ENCODE measurements around the gene DACT2. TPM values are rescaled to one million over a fixed set of nuclear protein-coding genes. Genes with fewer than 3 reads are reported as not detected.
"Not testable (repeated sequence)": the region's sequence is repeated elsewhere in the genome, so short reads cannot be mapped to it uniquely, and the experiment has no call there.

DACT2 gene
- total RNA-seq, 4 donors from 2014 or later = 0.27 TPM; not detected in 3

DNA sequence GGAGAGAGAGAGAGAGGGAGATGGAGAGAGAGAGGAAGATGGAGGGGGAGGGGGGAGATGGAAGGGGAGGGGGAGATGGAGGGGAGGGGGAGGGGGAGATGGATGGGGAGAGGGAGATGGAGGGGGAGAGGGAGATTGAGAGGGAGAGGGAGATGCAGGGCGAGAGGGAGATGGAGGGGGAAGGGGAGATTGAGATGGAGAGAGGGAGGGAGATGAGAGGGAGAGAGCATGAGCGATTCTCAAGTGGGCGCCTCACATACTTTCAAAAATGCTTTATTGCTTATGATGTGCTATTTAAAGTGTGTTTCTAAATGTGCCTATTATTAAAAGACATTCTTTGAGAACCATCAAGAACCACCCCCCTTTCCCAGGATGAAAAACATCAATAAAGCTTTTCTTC, 43.7 kb upstream of the DACT2 start:
- H3K27me3 ChIP-seq = no peaks in the 10 kb centered on the region
- no peak overlapping the region for H3K27ac ChIP-seq
- intact Hi-C loops (cut with DNase I) = no loop called here
- H3K4me1 ChIP-seq = no peaks in the 10 kb centered on the region
- 59 to 63% methylated on average over 3 of the region's 3 CpGs for WGBS, 2 donors
- DNase-seq = no peak
- H3K9me3 ChIP-seq = no peaks in the 10 kb centered on the region
- H3K36me3 ChIP-seq = no peaks in the 10 kb centered on the region
- no peak for TF ChIP-seq CTCF (IDR thresholded peaks at IDR 0.05)
- no peak for TF ChIP-seq POLR2A (IDR thresholded peaks at IDR 0.05)
- no peak overlapping the region for H3K4me3 ChIP-seq (replicated peaks in 1 of 3)

DNA sequence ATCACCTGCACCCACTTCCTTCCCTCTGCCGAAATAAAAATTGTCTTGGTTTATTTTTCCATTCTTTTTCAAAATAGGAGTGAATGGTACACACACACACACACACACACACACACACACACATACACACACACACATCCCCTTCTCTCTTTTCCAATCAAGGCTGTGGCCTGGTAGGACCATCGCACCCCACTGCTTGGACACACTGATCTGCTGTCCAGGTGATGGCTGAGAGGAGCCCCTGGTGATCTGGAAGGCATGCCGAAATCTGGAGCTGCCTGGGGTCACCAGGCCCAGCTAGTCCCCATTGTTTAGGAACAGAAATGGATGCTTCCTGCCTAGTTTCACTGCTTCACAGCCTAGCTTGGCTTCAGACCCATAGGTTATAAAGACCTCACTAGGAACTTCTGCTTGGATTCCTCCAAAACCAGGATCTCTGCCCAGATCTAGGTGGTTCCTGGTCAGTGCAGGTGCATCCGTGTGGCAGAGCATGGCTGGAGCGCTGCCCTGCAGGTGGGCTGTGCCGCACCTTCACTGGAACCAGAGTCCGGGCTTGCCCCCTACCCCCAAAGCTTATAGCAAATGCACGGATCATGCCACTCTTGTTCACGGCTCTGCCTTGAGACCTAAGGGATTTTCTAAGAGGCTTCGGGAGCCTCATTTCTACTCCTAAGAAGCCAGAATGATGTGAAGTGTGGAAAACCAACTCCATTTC, 42.9 kb upstream of the DACT2 start:
- no peak overlapping the region for H3K27ac ChIP-seq
- H3K9me3 ChIP-seq = no peaks in the 10 kb centered on the region
- intact Hi-C loops (cut with DNase I) = no loop called here
- no peaks in the 10 kb centered on the region for H3K27me3 ChIP-seq
- 91 to 94% methylated on average over 8 to 10 of the region's 10 CpGs for WGBS, 2 donors
- no peaks in the 10 kb centered on the region for H3K36me3 ChIP-seq
- no peak overlapping the region for H3K4me3 ChIP-seq (replicated peaks in 1 of 3)
- no peak for TF ChIP-seq CTCF (IDR thresholded peaks at IDR 0.05)
- no peak for TF ChIP-seq POLR2A (IDR thresholded peaks at IDR 0.05)
- H3K4me1 ChIP-seq = no peaks in the 10 kb centered on the region
- DNase-seq = no peak

DNA sequence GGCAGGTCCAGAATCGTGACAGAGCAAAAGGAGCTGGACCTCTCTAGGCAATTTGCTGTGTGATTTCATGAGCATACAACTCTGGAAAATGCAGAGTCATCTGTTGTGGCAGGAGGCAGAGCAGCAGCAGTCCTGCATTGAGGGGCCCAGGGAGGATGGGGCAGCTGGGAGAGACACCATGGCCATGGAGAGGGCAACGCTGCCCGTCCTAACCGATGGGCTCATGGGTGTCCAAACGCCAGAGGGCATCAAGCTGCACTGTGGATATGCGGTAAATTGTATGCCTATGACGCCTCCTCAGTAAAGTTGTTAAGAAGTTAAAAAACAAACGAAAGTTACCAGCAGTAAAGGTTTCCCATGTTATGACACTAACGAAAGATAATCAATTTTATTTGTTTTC, 42.2 kb upstream of the DACT2 start:
- WGBS, 2 donors = 93 to 95% methylated on average over 9 of the region's 9 CpGs
- intact Hi-C loops (cut with DNase I) = no loop called here
- DNase-seq = no peak

DNA sequence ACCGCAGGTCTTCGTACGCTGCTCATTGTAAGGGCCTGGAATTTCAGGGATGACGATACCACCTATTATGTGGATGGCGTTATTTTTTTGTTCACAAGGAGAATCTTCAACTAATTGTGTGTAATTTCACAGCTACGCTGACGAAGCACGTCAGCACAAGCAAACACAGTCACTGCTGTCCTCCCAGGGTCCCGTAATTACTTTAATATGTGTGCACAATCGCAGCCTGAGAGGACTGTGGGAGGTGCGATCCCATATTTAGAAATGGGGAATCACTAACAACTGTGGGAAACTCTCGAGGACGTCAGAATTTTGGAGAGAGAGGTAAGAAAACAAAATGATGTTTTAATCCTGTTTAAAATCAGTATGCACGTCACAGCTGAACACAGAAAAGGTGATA, 40.2 kb upstream of the DACT2 start:
- no peaks in the 10 kb centered on the region for H3K36me3 ChIP-seq
- DNase-seq = no peak
- peaks cover 0 to 5% of the 10 kb centered on the region in 2 donors for H3K4me1 ChIP-seq
- H3K27me3 ChIP-seq = no peaks in the 10 kb centered on the region
- H3K27ac ChIP-seq = no peak overlapping the region
- no peaks in the 10 kb centered on the region for H3K9me3 ChIP-seq
- intact Hi-C loops (cut with DNase I) = loop anchor here (5.0 kb wide), 1 partner anchor 207 kb away; no protein-coding TSS in a partner anchor
- H3K4me3 ChIP-seq (replicated peaks in 1 of 3) = no peak overlapping the region
- WGBS, 2 donors = 77 to 83% methylated on average over 14 of the region's 14 CpGs
- TF ChIP-seq POLR2A (IDR thresholded peaks at IDR 0.05) = no peak
- TF ChIP-seq CTCF (IDR thresholded peaks at IDR 0.05) = no peak

More for the DNA sequence above, 42.2 kb upstream of the DACT2 start:
- Histone ChIP-seq H3K4me1 (no peaks in the 10 kb centered on the region), H3K4me3 (replicated peaks in 1 of 3) (no peak overlapping the region), H3K27ac (no peak overlapping the region), H3K36me3 (no peaks in the 10 kb centered on the region), H3K27me3 (no peaks in the 10 kb centered on the region), H3K9me3 (no peaks in the 10 kb centered on the region)
- no peak for TF ChIP-seq CTCF (IDR thresholded peaks at IDR 0.05)
- TF ChIP-seq POLR2A (IDR thresholded peaks at IDR 0.05) = no peak

- no peaks in the 10 kb centered on the region for H3K36me3 ChIP-seq
- H3K27me3 ChIP-seq = no peaks in the 10 kb centered on the region
- intact Hi-C loops (cut with DNase I) = loop anchor here (5.0 kb wide), 1 partner anchor 207 kb away; no protein-coding TSS in a partner anchor
- no peak for DNase-seq
- TF ChIP-seq CTCF (IDR thresholded peaks at IDR 0.05) = no peak
- TF ChIP-seq POLR2A (IDR thresholded peaks at IDR 0.05) = no peak
- peaks cover 0 to 5% of the 10 kb centered on the region in 2 donors for H3K4me1 ChIP-seq
- H3K9me3 ChIP-seq = no peaks in the 10 kb centered on the region
- no peak overlapping the region for H3K4me3 ChIP-seq (replicated peaks in 1 of 3)
- H3K27ac ChIP-seq = no peak overlapping the region
- 75 to 90% methylated on average over 10 to 12 of the region's 20 CpGs for WGBS, 2 donors
Observed at GRCh38 chr6:168358842-168359420, 39.4 kb upstream of the DACT2 start.

GRCh38 chr6:168356872-168357271, 37.3 kb upstream of the DACT2 start:
- H3K4me3 ChIP-seq (replicated peaks in 1 of 3); H3K4me1 ChIP-seq; H3K9me3 ChIP-seq; H3K36me3 ChIP-seq; DNase-seq; H3K27me3 ChIP-seq; H3K27ac ChIP-seq: not testable (repeated sequence)
- WGBS, 2 donors = 90% methylated on average over 4 of the region's 20 CpGs; no CpG with 5 or more reads in 1 of the 2 donors
- intact Hi-C loops (cut with DNase I) = loop anchor here (5.0 kb wide), 1 partner anchor 205 kb away; no protein-coding TSS in a partner anchor

Measured in thyroid gland (tissue), 4 donors.